Measurements from ENCODE around the gene TM4SF4. TPM values are rescaled to one million over a fixed set of nuclear protein-coding genes. Genes with fewer than 3 reads are reported as not detected.

The TM4SF4 gene
- total RNA-seq, 1 experiment from 2014 or later = not detected

- Histone ChIP-seq H3K4me3 (no peak overlapping the region), H3K27ac (no peak overlapping the region), H3K4me2 (no peak overlapping the region), H4K20me1 (ENCODE audit: insufficient read depth) (no peaks in the 10 kb centered on the region), H3K9me2 (ENCODE audit: insufficient read depth) (no peaks in the 10 kb centered on the region), H3K79me2 (ENCODE audit: low read depth) (peaks cover 22% of the 10 kb centered on the region), H3K4me1 (replicated peaks; ENCODE audit: insufficient read depth) (no peaks in the 10 kb centered on the region), H3F3A (ENCODE audit: insufficient read depth, low read depth) (peaks cover 5% of the 10 kb centered on the region), H3K36me3 (ENCODE audit: low read depth) (peaks cover 21% of the 10 kb centered on the region), H3K27me3 (ENCODE audit: insufficient read depth, low read depth) (no peaks in the 10 kb centered on the region), H2AFZ (no peak overlapping the region), H3K9me3 (ENCODE audit: insufficient read depth, low read depth) (no peaks in the 10 kb centered on the region)
- intact Hi-C loops (cut with micrococcal nuclease; ENCODE audit: unreplicated experiment) = no loop called here
- no peak for DNase-seq
- TF ChIP-seq EZH2 (IDR thresholded peaks at IDR 0.05; ENCODE audit: low read depth) = no peak
- TF ChIP-seq CTCF (conservative IDR thresholded peaks at IDR 0.05) = no peak
- CTCF ChIA-PET = no interaction called here
- no TSS peak for BruUV-seq (replicated peaks)
- POLR2A ChIA-PET (ENCODE audit: unreplicated experiment) = interaction anchor here (0.7 kb wide), 1 partner anchor 117 kb away, joined by 5 read pairs; no protein-coding TSS in a partner anchor
Measured at GRCh38 chr3:149529099-149529498, 54.6 kb downstream of the TM4SF4 start.

GRCh38 chr3:149532489-149533180 is 58.1 kb downstream of the TM4SF4 start:
- BruUV-seq (replicated peaks) = no TSS peak
- 0 out of 2 replicates have a peak, but pooled peaks cover 11% of the 10 kb centered on the region for H3F3A ChIP-seq (ENCODE audit: insufficient read depth, low read depth)
- no peak overlapping the region for H3K4me2 ChIP-seq
- H3K4me3 ChIP-seq = no peak overlapping the region
- no peaks in the 10 kb centered on the region for H3K9me3 ChIP-seq (ENCODE audit: insufficient read depth, low read depth)
- H3K4me1 ChIP-seq (replicated peaks; ENCODE audit: insufficient read depth) = no peaks in the 10 kb centered on the region
- H3K27ac ChIP-seq = no peak overlapping the region; the same call in 1 of the 2 replicates
- CTCF ChIA-PET = interaction anchor here (0.6 kb wide), 1 partner anchor 222 kb away, joined by 3 read pairs; no protein-coding TSS in a partner anchor
- POLR2A ChIA-PET (ENCODE audit: unreplicated experiment) = no interaction called here
- no peaks in the 10 kb centered on the region for H4K20me1 ChIP-seq (ENCODE audit: insufficient read depth)
- peaks cover 28% of the 10 kb centered on the region for H3K79me2 ChIP-seq (ENCODE audit: low read depth)
- no peak for DNase-seq
- no peaks in the 10 kb centered on the region for H3K9me2 ChIP-seq (ENCODE audit: insufficient read depth)
- no peak for TF ChIP-seq CTCF (conservative IDR thresholded peaks at IDR 0.05)
- no peak for TF ChIP-seq EZH2 (IDR thresholded peaks at IDR 0.05; ENCODE audit: low read depth)
- H3K27me3 ChIP-seq (ENCODE audit: insufficient read depth, low read depth) = no peaks in the 10 kb centered on the region
- intact Hi-C loops (cut with micrococcal nuclease; ENCODE audit: unreplicated experiment) = loop anchor here (5.0 kb wide), 1 partner anchor 125 kb away; the partner anchor contains the start of gene WWTR1
- H3K36me3 ChIP-seq (ENCODE audit: low read depth) = peaks cover 17% of the 10 kb centered on the region; the same call in 1 of the 2 replicates
- no peak overlapping the region for H2AFZ ChIP-seq

- no peak overlapping the region for H3K4me3 ChIP-seq
- no peaks in the 10 kb centered on the region for H3K27me3 ChIP-seq (ENCODE audit: insufficient read depth, low read depth)
- H2AFZ ChIP-seq = no peak overlapping the region
- TF ChIP-seq EZH2 (IDR thresholded peaks at IDR 0.05; ENCODE audit: low read depth) (no peak), CTCF (conservative IDR thresholded peaks at IDR 0.05) (no peak)
- BruUV-seq (replicated peaks) = no TSS peak
- 0 out of 2 replicates have a peak overlapping the region, but pooled peaks have one; percentile 2 for H3K27ac ChIP-seq
- intact Hi-C loops (cut with micrococcal nuclease; ENCODE audit: unreplicated experiment) = loop anchor here (5.0 kb wide), 1 partner anchor 123 kb away; the partner anchor contains the start of gene WWTR1
- 0 out of 2 replicates have a peak, but pooled peaks cover 11% of the 10 kb centered on the region for H3F3A ChIP-seq (ENCODE audit: insufficient read depth, low read depth)
- H3K4me1 ChIP-seq (replicated peaks; ENCODE audit: insufficient read depth) = no peaks in the 10 kb centered on the region
- no peak for DNase-seq
- no peaks in the 10 kb centered on the region; the same call in 1 of the 2 replicates for H4K20me1 ChIP-seq (ENCODE audit: insufficient read depth)
- H3K9me3 ChIP-seq (ENCODE audit: insufficient read depth, low read depth) = no peaks in the 10 kb centered on the region
- POLR2A ChIA-PET (ENCODE audit: unreplicated experiment) = no interaction called here
- H3K36me3 ChIP-seq (ENCODE audit: low read depth) = 0 out of 2 replicates have a peak, but pooled peaks cover 5% of the 10 kb centered on the region
- H3K4me2 ChIP-seq = no peak overlapping the region
- peaks cover 29% of the 10 kb centered on the region for H3K79me2 ChIP-seq (ENCODE audit: low read depth)
- CTCF ChIA-PET = no interaction called here
- no peaks in the 10 kb centered on the region for H3K9me2 ChIP-seq (ENCODE audit: insufficient read depth)
Measured at GRCh38 chr3:149534082-149534481, 59.6 kb downstream of the TM4SF4 start.

Measured in PC-9 (cell line).